ENCODE data around the gene GNMT.
"Not testable (repeated sequence)": the region's sequence is repeated elsewhere in the genome, so short reads cannot be mapped to it uniquely, and the experiment has no call there.

Gene GNMT

GRCh38 chr6:42940493-42941045 lies 20.0 kb upstream of the GNMT start:
- in situ Hi-C loops (cut with MboI; ENCODE audit: low sequenced_read_pairs), result no loop called here

GRCh38 chr6:42941356-42941755 lies 19.2 kb upstream of the GNMT start:
- in situ Hi-C loops (cut with MboI; ENCODE audit: low sequenced_read_pairs), result not testable (repeated sequence)

GRCh38 chr6:42942444-42942843 lies 18.1 kb upstream of the GNMT start:
- in situ Hi-C loops (cut with MboI; ENCODE audit: low sequenced_read_pairs), result no loop called here

- in situ Hi-C loops (cut with MboI; ENCODE audit: low sequenced_read_pairs), result no loop called here
Observed at GRCh38 chr6:42947950-42948349, 12.6 kb upstream of the GNMT start.

GRCh38 chr6:42952389-42952788 lies 8.2 kb upstream of the GNMT start:
- in situ Hi-C loops (cut with MboI; ENCODE audit: low sequenced_read_pairs), result no loop called here

- in situ Hi-C loops (cut with MboI; ENCODE audit: low sequenced_read_pairs), result not testable (repeated sequence)
Observed at GRCh38 chr6:42954405-42954804, 6.1 kb upstream of the GNMT start.

- in situ Hi-C loops (cut with MboI; ENCODE audit: low sequenced_read_pairs), result no loop called here
Observed at GRCh38 chr6:42958125-42958524, 2.4 kb upstream of the GNMT start.

- in situ Hi-C loops (cut with MboI; ENCODE audit: low sequenced_read_pairs), result no loop called here
Observed at GRCh38 chr6:42959917-42960242, 674 bp upstream of the GNMT start.

GRCh38 chr6:42961020-42961470 lies 491 bp downstream of the GNMT start:
- in situ Hi-C loops (cut with MboI; ENCODE audit: low sequenced_read_pairs), result no loop called here

- in situ Hi-C loops (cut with MboI; ENCODE audit: low sequenced_read_pairs), result no loop called here
Observed at GRCh38 chr6:42962096-42962495, 1.5 kb downstream of the GNMT start.

- in situ Hi-C loops (cut with MboI; ENCODE audit: low sequenced_read_pairs), result no loop called here
Observed at GRCh38 chr6:42962502-42963178, 2.1 kb downstream of the GNMT start.

GRCh38 chr6:42963179-42963854 lies 2.8 kb downstream of the GNMT start:
- in situ Hi-C loops (cut with MboI; ENCODE audit: low sequenced_read_pairs), result no loop called here

- in situ Hi-C loops (cut with MboI; ENCODE audit: low sequenced_read_pairs), result no loop called here
Observed at GRCh38 chr6:42963855-42964605, 3.5 kb downstream of the GNMT start.

GRCh38 chr6:42966571-42966970 lies 6.0 kb downstream of the GNMT start:
- in situ Hi-C loops (cut with MboI; ENCODE audit: low sequenced_read_pairs), result no loop called here

- in situ Hi-C loops (cut with MboI; ENCODE audit: low sequenced_read_pairs), result no loop called here
Observed at GRCh38 chr6:42967228-42967627, 6.7 kb downstream of the GNMT start.

- in situ Hi-C loops (cut with MboI; ENCODE audit: low sequenced_read_pairs), result no loop called here
Observed at GRCh38 chr6:42968126-42968701, 7.7 kb downstream of the GNMT start.

- in situ Hi-C loops (cut with MboI; ENCODE audit: low sequenced_read_pairs), result no loop called here
Observed at GRCh38 chr6:42968783-42969182, 8.2 kb downstream of the GNMT start.

- in situ Hi-C loops (cut with MboI; ENCODE audit: low sequenced_read_pairs), result no loop called here
Observed at GRCh38 chr6:42969431-42969830, 8.9 kb downstream of the GNMT start.

- in situ Hi-C loops (cut with MboI; ENCODE audit: low sequenced_read_pairs), result no loop called here
Observed at GRCh38 chr6:42969934-42970333, 9.4 kb downstream of the GNMT start.

- in situ Hi-C loops (cut with MboI; ENCODE audit: low sequenced_read_pairs), result no loop called here
Observed at GRCh38 chr6:42970871-42971612, 10.5 kb downstream of the GNMT start.
